Stomach smooth muscle (tissue), 2 donors: ENCODE data around the gene RASL10A.

Experiments
- H3K27ac ChIP-seq: one replicate; pipeline ENCODE4 v1.7.0; 2013; ENCODE audit warnings: mild to moderate bottlenecking, low read length, inconsistent platforms
- H3K27me3 ChIP-seq, 2 donors: one replicate each; pipeline ENCODE4 v1.7.0; 2013; ENCODE audit warnings: low read length in 2 of 2; ENCODE audit not compliant: insufficient read depth in 2 of 2, control insufficient read depth in 1 of 2
- H3K36me3 ChIP-seq, 2 donors: one replicate each; pipeline ENCODE4 v1.7.0; 2013; ENCODE audit warnings: low read length in 2 of 2; ENCODE audit not compliant: control insufficient read depth in 2 of 2, insufficient read depth in 2 of 2
- H3K4me1 ChIP-seq: one replicate; pipeline ENCODE4 v1.7.0; 2013; ENCODE audit warnings: low read length; ENCODE audit not compliant: control insufficient read depth, insufficient read depth
- H3K4me3 ChIP-seq, 2 donors: one replicate each; pipeline ENCODE4 v1.7.0; 2013; ENCODE audit warnings: low read length in 2 of 2
- H3K9ac ChIP-seq, 2 donors: one replicate each; pipeline ENCODE4 v1.7.0; 2013; ENCODE audit warnings: low read length in 2 of 2, mild to moderate bottlenecking in 1 of 2
- H3K9me3 ChIP-seq, 2 donors: one replicate each; pipeline ENCODE4 v1.7.0; 2013; ENCODE audit warnings: low read length in 2 of 2; ENCODE audit not compliant: control insufficient read depth in 2 of 2
- donor health status: healthy.
- donor health status: Pancreatic carcinoma.

RASL10A gene

GRCh38 chr22:29339381-29340235, 24.1 kb upstream of the RASL10A start:
- H3K9me3 ChIP-seq = no peaks in the 10 kb centered on the region
- peaks cover 45 to 62% of the 10 kb centered on the region in 2 donors for H3K36me3 ChIP-seq
- H3K9ac ChIP-seq = no peak overlapping the region
- H3K4me3 ChIP-seq = no peak overlapping the region
- no peak overlapping the region for H3K27ac ChIP-seq
- no peaks in the 10 kb centered on the region for H3K27me3 ChIP-seq
- peaks cover 14% of the 10 kb centered on the region for H3K4me1 ChIP-seq

- Histone ChIP-seq H3K9me3 (no peaks in the 10 kb centered on the region), H3K4me3 (no peak overlapping the region), H3K4me1 (peaks cover 5% of the 10 kb centered on the region), H3K9ac (no peak overlapping the region), H3K36me3 (peaks cover 45 to 67% of the 10 kb centered on the region in 2 donors), H3K27me3 (no peaks in the 10 kb centered on the region), H3K27ac (no peak overlapping the region)
Measured at GRCh38 chr22:29338398-29338797, 22.9 kb upstream of the RASL10A start.

- H3K4me3 ChIP-seq = no peak overlapping the region
- H3K27me3 ChIP-seq = no peaks in the 10 kb centered on the region
- H3K4me1 ChIP-seq = no peaks in the 10 kb centered on the region
- H3K9me3 ChIP-seq = no peaks in the 10 kb centered on the region
- H3K36me3 ChIP-seq = peaks cover 48 to 69% of the 10 kb centered on the region in 2 donors
- H3K27ac ChIP-seq = no peak overlapping the region
- H3K9ac ChIP-seq = no peak overlapping the region
Measured at GRCh38 chr22:29337631-29338284, 22.3 kb upstream of the RASL10A start.

- H3K4me3 ChIP-seq = no peak overlapping the region
- H3K27ac ChIP-seq = peak overlapping the region; percentile 18
- H3K4me1 ChIP-seq = no peaks in the 10 kb centered on the region
- no peaks in the 10 kb centered on the region for H3K27me3 ChIP-seq
- no peaks in the 10 kb centered on the region for H3K9me3 ChIP-seq
- H3K9ac ChIP-seq = no peak overlapping the region
- peaks cover 45 to 67% of the 10 kb centered on the region in 2 donors for H3K36me3 ChIP-seq
Measured at GRCh38 chr22:29336751-29337490, 21.4 kb upstream of the RASL10A start.

- Histone ChIP-seq H3K27me3 (no peaks in the 10 kb centered on the region), H3K4me1 (peaks cover 5% of the 10 kb centered on the region), H3K4me3 (no peak overlapping the region), H3K36me3 (peaks cover 35 to 63% of the 10 kb centered on the region in 2 donors), H3K9me3 (no peaks in the 10 kb centered on the region), H3K27ac (no peak overlapping the region), H3K9ac (no peak overlapping the region)
Measured at GRCh38 chr22:29335656-29336055, 20.2 kb upstream of the RASL10A start.

GRCh38 chr22:29334696-29335344, 19.3 kb upstream of the RASL10A start:
- Histone ChIP-seq H3K9me3 (no peaks in the 10 kb centered on the region), H3K9ac (no peak overlapping the region), H3K4me1 (peaks cover 5% of the 10 kb centered on the region), H3K27me3 (no peaks in the 10 kb centered on the region), H3K27ac (no peak overlapping the region), H3K4me3 (no peak overlapping the region), H3K36me3 (peaks cover 29 to 58% of the 10 kb centered on the region in 2 donors)

GRCh38 chr22:29334148-29334547, 18.7 kb upstream of the RASL10A start:
- Histone ChIP-seq H3K27ac (no peak overlapping the region), H3K4me3 (no peak overlapping the region), H3K9me3 (no peaks in the 10 kb centered on the region), H3K4me1 (peaks cover 5% of the 10 kb centered on the region), H3K36me3 (peaks cover 30 to 56% of the 10 kb centered on the region in 2 donors), H3K9ac (no peak overlapping the region), H3K27me3 (no peaks in the 10 kb centered on the region)

GRCh38 chr22:29332886-29333496, 17.5 kb upstream of the RASL10A start:
- no peak overlapping the region for H3K27ac ChIP-seq
- no peak overlapping the region for H3K9ac ChIP-seq
- peaks cover 28 to 46% of the 10 kb centered on the region in 2 donors for H3K36me3 ChIP-seq

GRCh38 chr22:29331658-29332300, 16.3 kb upstream of the RASL10A start:
- Histone ChIP-seq H3K4me1 (peaks cover 5% of the 10 kb centered on the region), H3K36me3 (peaks cover 20 to 36% of the 10 kb centered on the region in 2 donors), H3K27me3 (no peaks in the 10 kb centered on the region), H3K9ac (no peak overlapping the region), H3K27ac (no peak overlapping the region), H3K9me3 (no peaks in the 10 kb centered on the region), H3K4me3 (no peak overlapping the region)

More at GRCh38 chr22:29332886-29333496, 17.5 kb upstream of the RASL10A start:
- no peaks in the 10 kb centered on the region for H3K27me3 ChIP-seq
- H3K4me1 ChIP-seq = peaks cover 5% of the 10 kb centered on the region
- H3K9me3 ChIP-seq = no peaks in the 10 kb centered on the region
- no peak overlapping the region for H3K4me3 ChIP-seq
